SU-DHL-6 (cell line): ENCODE data around the gene ALCAM.

Source experiments
- H2AFZ ChIP-seq: fragments of 200-600 bp; sonication (generic); 2 replicates; pipeline ENCODE4 v1.6.1; 2014; ENCODE audit warnings: low read depth, mild to moderate bottlenecking, moderate library complexity, mixed read lengths, antibody characterized with exemption, low read length; ENCODE audit not compliant: severe bottlenecking
- H3F3A ChIP-seq: fragments of 200-600 bp; shearing (Covaris generic); 2 replicates; pipeline ENCODE4 v1.6.0; 2016; ENCODE audit warnings: antibody characterized with exemption, mild to moderate bottlenecking; ENCODE audit not compliant: insufficient read depth
- H3K27ac ChIP-seq: fragments of 200-600 bp; sonication (generic); 2 replicates; pipeline ENCODE4 v1.5.1; 2016; ENCODE audit warnings: low read depth, mild to moderate bottlenecking, low read length, moderate library complexity, mixed read lengths
- H3K27me3 ChIP-seq: fragments of 200-600 bp; sonication (generic), shearing (Covaris generic); 2 replicates; pipeline ENCODE4 v1.6.0; 2014; ENCODE audit warnings: mild to moderate bottlenecking, low read length
- H3K36me3 ChIP-seq: fragments of 200-600 bp; sonication (generic); 2 replicates; pipeline ENCODE4 v1.6.1; 2014; ENCODE audit warnings: mild to moderate bottlenecking, low read length, mixed read lengths
- H3K4me2 ChIP-seq: fragments of 300-600, 200-600 bp; shearing (Covaris generic), sonication (generic); 2 replicates; pipeline ENCODE4 v1.6.0; 2014; ENCODE audit warnings: low read length, low read depth, mild to moderate bottlenecking; ENCODE audit not compliant: poor library complexity, severe bottlenecking
- H3K4me3 ChIP-seq: fragments of 200-600 bp; sonication (generic); 2 replicates; pipeline ENCODE4 v1.5.1; 2014; ENCODE audit warnings: antibody characterized with exemption, low read length, mild to moderate bottlenecking, mixed read lengths; ENCODE audit not compliant: insufficient read depth, poor library complexity, severe bottlenecking
- H3K79me2 ChIP-seq: fragments of 200-600 bp; sonication (generic); 2 replicates; pipeline ENCODE4 v1.6.1; 2014; ENCODE audit warnings: mild to moderate bottlenecking, low read length, moderate library complexity; ENCODE audit not compliant: insufficient read depth
- H3K9ac ChIP-seq: fragments of 200-600 bp; sonication (generic); 2 replicates; pipeline ENCODE4 v1.7.0; 2014; ENCODE audit warnings: mild to moderate bottlenecking, low read length
- H3K9me2 ChIP-seq: fragments of 200-600 bp; sonication (generic); replicated peaks from 2 replicates; pipeline ENCODE4 v1.6.1; 2014; ENCODE audit warnings: low read length; ENCODE audit not compliant: insufficient read depth
- H3K9me3 ChIP-seq: fragments of 200-600 bp; sonication (generic); 2 replicates; pipeline ENCODE4 v1.6.1; 2014; ENCODE audit warnings: low read length, mixed read lengths; ENCODE audit not compliant: insufficient read depth
- H4K20me1 ChIP-seq: fragments of 200-600 bp; sonication (generic); 2 replicates; pipeline ENCODE4 v1.6.1; 2014; ENCODE audit warnings: low read depth, mild to moderate bottlenecking, antibody characterized with exemption, low read length, moderate library complexity, mixed read lengths
- EZH2phosphoT487 ChIP-seq: fragments of 200-600 bp; sonication (generic), shearing (Covaris generic); conservative IDR thresholded peaks from 2 replicates; pipeline ENCODE4 v1.6.1; 2018; ENCODE audit warnings: mild to moderate bottlenecking, antibody characterized with exemption, low read length, moderate library complexity, mixed read lengths
- TF ChIP-seq, protein P1 (sequence below): fragments of 200-600 bp; sonication (generic); IDR thresholded peaks from one replicate; pipeline ENCODE4 v1.5.1; 2017; ENCODE audit warnings: antibody characterized with exemption, mild to moderate bottlenecking, low read length, moderate library complexity; ENCODE audit not compliant: insufficient read depth, poor library complexity, severe bottlenecking

ALCAM gene

DNA sequence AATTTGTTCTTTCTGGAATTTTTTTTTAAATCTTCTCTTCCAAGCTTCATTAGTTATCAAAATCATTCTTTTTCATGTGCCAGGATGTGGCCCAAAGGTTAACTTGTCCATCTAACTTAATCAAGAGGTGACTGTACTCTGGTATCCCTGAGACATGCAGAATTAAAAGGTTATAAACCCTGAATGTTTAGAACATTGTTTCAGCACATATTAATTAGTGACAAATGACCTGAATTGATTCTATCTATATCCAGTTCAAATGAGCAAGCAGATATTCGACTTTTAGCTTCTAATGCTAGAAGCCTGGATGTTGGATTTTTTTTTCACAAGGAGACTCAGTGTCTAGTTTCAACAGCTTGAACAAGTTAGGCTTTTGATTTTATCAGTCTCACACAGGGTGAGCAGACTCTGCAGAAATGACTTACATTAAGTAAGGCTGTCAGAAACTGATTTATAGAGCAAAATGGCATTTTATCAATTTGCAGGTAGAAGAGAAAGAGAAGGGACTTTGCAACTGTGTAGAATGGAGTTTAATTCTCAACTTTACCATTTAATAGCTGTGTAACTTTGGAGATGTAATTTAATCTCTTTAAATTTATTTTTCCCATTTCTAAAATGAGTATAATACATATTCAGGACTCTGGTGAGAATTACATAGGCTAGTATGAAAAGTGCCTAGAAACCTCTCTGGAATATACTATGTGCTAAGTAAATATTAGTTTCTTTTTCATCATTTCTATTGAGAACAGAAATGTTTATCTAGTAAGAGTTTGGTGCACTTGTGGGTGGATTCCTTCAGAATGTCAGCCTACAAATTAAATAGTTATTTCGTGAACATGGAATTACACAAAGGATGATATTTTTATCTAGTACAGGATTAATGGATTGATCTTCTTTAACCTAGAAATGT, 100.0 kb downstream of the ALCAM start:
- no peaks in the 10 kb centered on the region for H3F3A ChIP-seq
- H3K4me3 ChIP-seq = no peak overlapping the region
- no peaks in the 10 kb centered on the region for H3K9me3 ChIP-seq
- no peaks in the 10 kb centered on the region for H3K27me3 ChIP-seq
- no peak overlapping the region for H2AFZ ChIP-seq
- no peak overlapping the region for H3K27ac ChIP-seq
- no peaks in the 10 kb centered on the region for H3K9me2 ChIP-seq
- no peak overlapping the region for H3K4me2 ChIP-seq
- peaks cover 54% of the 10 kb centered on the region for H3K79me2 ChIP-seq
- H3K9ac ChIP-seq = no peak overlapping the region
- H4K20me1 ChIP-seq = no peaks in the 10 kb centered on the region
- no peaks in the 10 kb centered on the region for H3K36me3 ChIP-seq
- no peak for TF ChIP-seq EZH2phosphoT487
- TF ChIP-seq, protein P1, sequence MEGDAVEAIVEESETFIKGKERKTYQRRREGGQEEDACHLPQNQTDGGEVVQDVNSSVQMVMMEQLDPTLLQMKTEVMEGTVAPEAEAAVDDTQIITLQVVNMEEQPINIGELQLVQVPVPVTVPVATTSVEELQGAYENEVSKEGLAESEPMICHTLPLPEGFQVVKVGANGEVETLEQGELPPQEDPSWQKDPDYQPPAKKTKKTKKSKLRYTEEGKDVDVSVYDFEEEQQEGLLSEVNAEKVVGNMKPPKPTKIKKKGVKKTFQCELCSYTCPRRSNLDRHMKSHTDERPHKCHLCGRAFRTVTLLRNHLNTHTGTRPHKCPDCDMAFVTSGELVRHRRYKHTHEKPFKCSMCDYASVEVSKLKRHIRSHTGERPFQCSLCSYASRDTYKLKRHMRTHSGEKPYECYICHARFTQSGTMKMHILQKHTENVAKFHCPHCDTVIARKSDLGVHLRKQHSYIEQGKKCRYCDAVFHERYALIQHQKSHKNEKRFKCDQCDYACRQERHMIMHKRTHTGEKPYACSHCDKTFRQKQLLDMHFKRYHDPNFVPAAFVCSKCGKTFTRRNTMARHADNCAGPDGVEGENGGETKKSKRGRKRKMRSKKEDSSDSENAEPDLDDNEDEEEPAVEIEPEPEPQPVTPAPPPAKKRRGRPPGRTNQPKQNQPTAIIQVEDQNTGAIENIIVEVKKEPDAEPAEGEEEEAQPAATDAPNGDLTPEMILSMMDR = no peak

DNA sequence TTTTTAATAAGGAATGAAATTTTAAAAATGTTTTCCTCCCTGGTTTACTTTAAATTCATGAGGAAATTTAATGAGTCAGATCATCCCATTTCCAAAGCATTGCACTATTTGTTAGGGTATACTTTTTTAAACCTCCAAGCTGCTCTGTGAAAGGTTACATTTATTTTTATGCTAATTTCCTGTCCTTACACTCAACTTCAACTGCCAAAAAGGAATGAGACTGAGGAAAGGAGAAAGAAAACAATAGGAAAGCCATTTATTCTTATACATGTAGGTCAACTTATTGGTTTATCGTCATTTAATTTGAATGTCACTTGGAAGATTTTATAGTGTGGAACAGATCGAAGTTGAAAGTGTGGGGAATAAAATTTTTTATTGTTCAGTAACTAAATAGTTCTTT, 104.1 kb downstream of the ALCAM start:
- Histone ChIP-seq H3F3A (peaks cover 3% of the 10 kb centered on the region; the same call in 1 of the 2 replicates), H3K9me2 (no peaks in the 10 kb centered on the region), H3K79me2 (peaks cover 79% of the 10 kb centered on the region), H3K4me2 (no peak overlapping the region), H3K9ac (no peak overlapping the region), H4K20me1 (no peaks in the 10 kb centered on the region), H3K27me3 (no peaks in the 10 kb centered on the region), H3K9me3 (0 out of 2 replicates have a peak, but pooled peaks cover 2% of the 10 kb centered on the region), H3K27ac (no peak overlapping the region), H3K4me3 (no peak overlapping the region), H2AFZ (no peak overlapping the region), H3K36me3 (peaks cover 3% of the 10 kb centered on the region; the same call in 1 of the 2 replicates)
- TF ChIP-seq, protein P1 = no peak
- no peak for TF ChIP-seq EZH2phosphoT487

DNA sequence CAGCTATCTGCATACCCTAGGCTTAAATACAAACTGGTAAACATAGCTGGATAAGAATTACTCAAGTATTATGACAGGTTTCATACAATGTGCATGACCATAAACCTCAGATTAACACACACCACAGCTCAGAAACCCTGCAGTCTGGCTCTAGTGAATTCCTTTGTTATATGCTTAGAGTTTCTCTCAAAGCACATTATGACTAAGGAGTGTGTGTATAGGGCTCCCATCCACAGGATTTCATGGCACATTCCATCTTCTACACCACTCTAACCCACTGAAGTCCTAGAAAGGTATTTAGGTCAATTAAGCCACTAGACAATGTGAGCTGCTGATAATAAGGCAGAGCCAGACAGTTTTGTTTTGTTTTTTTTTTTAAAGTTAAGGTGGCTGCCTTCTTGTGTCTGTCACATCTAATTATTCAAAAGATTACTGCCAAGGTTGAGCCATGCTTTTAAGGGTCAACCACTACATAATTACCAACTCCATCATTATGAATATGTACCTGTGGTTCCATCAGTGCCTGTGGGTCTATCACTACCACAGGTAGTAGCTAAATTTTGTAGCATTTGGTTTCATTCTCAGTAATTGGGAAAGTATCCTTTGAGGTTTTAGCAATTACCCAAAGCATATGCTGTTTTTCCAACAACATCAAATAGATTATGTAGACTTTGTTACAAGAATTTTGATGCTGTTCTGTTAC, 107.0 kb downstream of the ALCAM start:
- H3K27ac ChIP-seq = no peak overlapping the region
- peaks cover 3% of the 10 kb centered on the region; the same call in 1 of the 2 replicates for H3F3A ChIP-seq
- H3K36me3 ChIP-seq = peaks cover 17% of the 10 kb centered on the region
- no peaks in the 10 kb centered on the region for H4K20me1 ChIP-seq
- H3K9me3 ChIP-seq = 0 out of 2 replicates have a peak, but pooled peaks cover 11% of the 10 kb centered on the region
- no peaks in the 10 kb centered on the region for H3K9me2 ChIP-seq
- H3K9ac ChIP-seq = no peak overlapping the region
- no peak overlapping the region for H2AFZ ChIP-seq
- TF ChIP-seq, protein P1 = no peak
- no peak for TF ChIP-seq EZH2phosphoT487
- no peak overlapping the region for H3K4me3 ChIP-seq
- no peaks in the 10 kb centered on the region for H3K27me3 ChIP-seq
- H3K79me2 ChIP-seq = peaks cover 79% of the 10 kb centered on the region
- H3K4me2 ChIP-seq = no peak overlapping the region
